ENCODE measurements around the gene ZNF407. TPM values are rescaled to one million over a fixed set of nuclear protein-coding genes. Genes with fewer than 3 reads are reported as not detected.

ZNF407 gene
- total and polyA plus RNA-seq, 3 donors from 2014 or later = 10.9 to 35.9 (median 30.8) TPM

DNA sequence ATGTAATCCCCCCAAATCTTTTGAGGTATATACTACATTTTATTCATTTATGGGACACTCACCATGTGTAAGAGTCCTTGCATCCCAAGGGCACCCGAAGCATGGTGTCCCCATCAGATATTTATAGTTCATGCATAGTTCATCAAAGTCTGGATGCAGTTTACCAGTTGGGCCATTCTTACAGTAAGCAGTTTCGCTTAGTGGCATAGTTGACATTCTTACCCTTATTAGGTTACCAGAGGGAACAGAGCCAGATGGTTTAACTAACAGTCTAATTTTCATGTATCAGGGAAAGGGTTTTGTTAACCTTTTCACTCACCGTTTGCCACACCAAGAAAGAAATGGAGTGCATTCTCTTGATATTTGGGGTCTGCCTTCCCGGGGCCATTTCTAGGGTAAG, 7.1 kb downstream of the ZNF407 start:
- Histone ChIP-seq H3K4me3 (no peak overlapping the region), H3K4me1 (no peaks in the 10 kb centered on the region), H3K27ac (no peak overlapping the region), H3K27me3 (no peaks in the 10 kb centered on the region), H3K9me3 (no peaks in the 10 kb centered on the region), H3K36me3 (ENCODE audit: low read depth, missing control alignments) (no peaks in the 10 kb centered on the region)
- TF ChIP-seq CTCF (IDR thresholded peaks at IDR 0.05) (no peak), POLR2A (IDR thresholded peaks at IDR 0.05) (no peak)
- DNase-seq = no peak
- intact Hi-C loops (cut with DNase I; ENCODE audit: low total_unique reads) = no loop called here
- 83 to 91% methylated on average over 4 of the region's 4 CpGs for WGBS, 2 donors

GRCh38 chr18:74608681-74609080, 11.0 kb downstream of the ZNF407 start:
- Histone ChIP-seq H3K27ac (no peak overlapping the region), H3K27me3 (no peaks in the 10 kb centered on the region), H3K9me3 (no peaks in the 10 kb centered on the region), H3K4me1 (no peaks in the 10 kb centered on the region), H3K4me3 (no peak overlapping the region), H3K36me3 (ENCODE audit: low read depth, missing control alignments) (no peaks in the 10 kb centered on the region)
- WGBS, 2 donors = 93 to 99% methylated on average over 2 of the region's 2 CpGs
- no peak for DNase-seq
- intact Hi-C loops (cut with DNase I; ENCODE audit: low total_unique reads) = no loop called here
- no peak for TF ChIP-seq POLR2A (IDR thresholded peaks at IDR 0.05)
- TF ChIP-seq CTCF (IDR thresholded peaks at IDR 0.05) = no peak

DNA sequence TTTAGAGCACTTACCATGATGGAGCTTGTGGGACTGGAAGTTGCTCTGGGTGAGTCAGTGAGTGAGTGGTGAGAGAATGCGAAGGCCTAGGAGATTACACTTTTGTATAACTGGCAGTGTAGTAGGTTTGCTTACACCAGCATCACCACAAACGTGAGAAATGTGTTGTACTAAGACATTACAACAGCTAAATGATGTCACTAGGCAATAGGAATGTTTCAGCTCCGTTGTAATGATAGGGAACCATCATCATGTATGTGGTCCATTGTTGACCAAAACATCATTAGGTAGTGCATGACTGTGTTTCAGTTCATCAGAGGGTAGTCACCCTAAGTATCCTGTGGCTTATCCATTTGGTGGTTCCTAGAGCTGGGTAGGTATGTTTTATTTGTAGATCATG, 11.9 kb downstream of the ZNF407 start:
- intact Hi-C loops (cut with DNase I; ENCODE audit: low total_unique reads) = no loop called here
- Histone ChIP-seq H3K27ac (no peak overlapping the region), H3K36me3 (ENCODE audit: low read depth, missing control alignments) (no peaks in the 10 kb centered on the region), H3K9me3 (no peaks in the 10 kb centered on the region), H3K27me3 (no peaks in the 10 kb centered on the region), H3K4me1 (no peaks in the 10 kb centered on the region), H3K4me3 (no peak overlapping the region)
- 83 to 93% methylated on average over 3 of the region's 3 CpGs for WGBS, 2 donors
- TF ChIP-seq CTCF (IDR thresholded peaks at IDR 0.05) = no peak
- no peak for DNase-seq

GRCh38 chr18:74610051-74610615, 12.5 kb downstream of the ZNF407 start:
- intact Hi-C loops (cut with DNase I; ENCODE audit: low total_unique reads) = no loop called here

More at GRCh38 chr18:74610051-74610615, 12.5 kb downstream of the ZNF407 start:
- TF ChIP-seq POLR2A (IDR thresholded peaks at IDR 0.05) (no peak), CTCF (IDR thresholded peaks at IDR 0.05) (no peak)
- H3K27ac ChIP-seq = no peak overlapping the region
- no peaks in the 10 kb centered on the region for H3K9me3 ChIP-seq
- no peaks in the 10 kb centered on the region for H3K36me3 ChIP-seq (ENCODE audit: low read depth, missing control alignments)
- H3K4me3 ChIP-seq = no peak overlapping the region
- no peaks in the 10 kb centered on the region for H3K4me1 ChIP-seq
- H3K27me3 ChIP-seq = no peaks in the 10 kb centered on the region
- 92 to 93% methylated on average over 7 of the region's 7 CpGs for WGBS, 2 donors
- no peak for DNase-seq

Measured in testis (tissue), 3 donors.